GM12891 (cell line): ENCODE measurements around the gene PLBD1.

Experiments
- POLR2A ChIP-seq: IDR thresholded peaks from 2 replicates; pipeline ENCODE4 v1.6.1; 2011; ENCODE audit warnings: low read depth, low read length, control low read depth
- POLR2AphosphoS5 ChIP-seq: IDR thresholded peaks from 2 replicates; pipeline ENCODE4 v1.6.1; 2011; ENCODE audit warnings: low read depth, low read length, control low read depth
- SPI1 ChIP-seq: IDR thresholded peaks from 2 replicates; pipeline ENCODE4 v1.6.1; 2011; ENCODE audit warnings: low read depth, low read length, control low read depth

GRCh38 chr12:14545144-14546124, 22.2 kb downstream of the PLBD1 start:
- no peak for TF ChIP-seq POLR2A
- TF ChIP-seq SPI1: no peak
- no peak for TF ChIP-seq POLR2AphosphoS5
